KG1 (cell line): ENCODE data around the gene KANSL1.
"Not testable (repeated sequence)": the region's sequence is repeated elsewhere in the genome, so short reads cannot be mapped to it uniquely, and the experiment has no call there.

Source experiments
- DNase-seq: peaks from one replicate; lab custom pipeline; 2025; lab: John Stamatoyannopoulos, UW

Gene KANSL1

DNA sequence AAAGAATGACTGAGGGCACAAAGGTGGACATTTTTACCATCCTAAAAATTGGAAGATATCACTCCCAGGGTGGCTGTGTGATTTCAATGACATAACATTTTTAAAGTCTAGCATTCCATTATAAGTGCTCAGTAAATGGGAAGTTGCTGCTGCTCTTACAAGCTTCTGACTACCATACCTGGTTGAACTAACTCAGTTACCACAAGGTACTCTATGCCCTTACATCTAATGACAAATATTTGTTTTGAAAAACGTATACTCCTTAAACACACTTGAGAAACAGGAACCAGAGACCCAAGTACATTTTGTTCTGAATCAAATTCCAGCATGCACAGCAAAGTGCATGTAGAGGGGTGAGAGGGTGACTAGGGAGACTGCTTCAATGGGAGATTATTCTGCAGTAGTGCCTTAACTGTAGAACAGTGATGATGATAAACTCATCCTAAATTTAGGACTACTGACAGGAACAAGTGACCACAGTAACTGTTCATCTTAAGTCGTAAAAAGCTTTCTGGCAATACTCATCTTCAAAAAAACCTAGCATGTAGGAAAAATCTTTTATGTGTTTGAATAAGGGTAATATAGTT, 83.5 kb downstream of the KANSL1 start:
- DNase-seq = no peak

- DNase-seq = no peak
Observed at GRCh38 chr17:46108550-46109110, 84.6 kb downstream of the KANSL1 start.

DNA sequence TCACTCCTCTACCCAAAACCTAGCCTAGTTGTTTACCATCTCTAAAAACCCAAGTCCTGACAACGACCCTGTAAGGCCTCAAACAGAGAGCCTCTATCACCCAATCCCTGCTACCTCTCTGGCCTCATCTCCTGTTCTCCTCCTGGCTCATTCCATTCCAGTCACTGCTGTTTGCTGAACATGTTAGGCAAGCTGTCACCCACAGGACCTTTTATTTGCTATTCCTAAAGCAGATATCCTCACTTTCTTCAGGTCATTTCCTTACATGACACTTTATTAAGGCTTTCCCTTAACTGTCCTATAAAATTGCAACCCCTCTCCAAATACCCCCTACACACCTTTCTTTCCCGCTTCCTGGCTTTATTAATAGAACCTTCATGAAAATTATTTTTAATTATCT, 85.1 kb downstream of the KANSL1 start:
- no peak for DNase-seq

DNA sequence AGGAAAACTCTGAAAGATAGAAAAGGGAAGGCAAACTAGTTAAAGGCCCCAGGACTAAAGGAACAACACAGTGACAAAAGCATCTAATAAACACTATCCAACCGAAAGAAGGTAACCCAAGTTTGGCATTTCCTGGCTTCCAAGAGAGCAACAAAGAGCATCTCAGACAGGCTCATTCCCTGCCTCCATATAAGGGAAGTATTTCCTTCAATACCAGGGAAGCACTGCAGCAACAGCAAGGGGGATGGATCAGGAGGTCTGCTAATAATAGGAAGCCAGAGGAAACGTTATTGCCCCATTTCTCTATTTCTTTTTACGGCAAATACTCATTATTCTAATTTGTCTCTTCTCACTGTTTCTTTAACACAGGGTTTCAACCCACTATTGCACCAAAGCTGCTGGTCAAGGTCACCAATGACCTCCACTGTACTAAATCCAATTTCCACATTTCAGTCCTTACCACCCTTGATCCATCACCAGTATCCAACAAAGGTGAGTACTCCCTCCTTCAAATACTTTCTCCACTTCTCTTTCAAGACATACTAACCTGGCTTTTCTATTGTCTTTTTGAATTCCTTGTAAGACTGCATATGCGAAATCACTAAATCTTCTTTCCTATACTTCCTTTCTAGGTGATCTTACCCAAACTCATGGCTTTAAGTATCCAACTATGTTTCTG, 86.1 kb downstream of the KANSL1 start:
- DNase-seq = no peak

DNA sequence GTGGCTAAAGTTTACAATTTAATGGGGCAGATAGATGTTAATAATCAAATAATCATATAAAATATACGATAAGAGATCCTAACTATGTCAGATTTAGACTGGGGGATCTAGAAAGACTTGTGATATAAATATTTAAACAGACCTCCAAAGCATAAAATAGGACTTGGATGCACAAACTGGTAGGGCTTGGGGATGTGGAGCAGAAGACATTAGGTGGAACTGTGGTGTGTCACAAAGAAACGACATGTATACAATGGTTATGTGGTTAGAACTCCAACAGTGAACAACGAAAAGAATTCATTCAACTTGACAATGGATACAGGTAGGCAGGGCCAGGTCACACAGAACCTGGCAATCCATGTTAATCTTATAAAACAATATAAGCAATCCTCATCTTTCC, 90.4 kb downstream of the KANSL1 start:
- DNase-seq = not testable (repeated sequence)

DNA sequence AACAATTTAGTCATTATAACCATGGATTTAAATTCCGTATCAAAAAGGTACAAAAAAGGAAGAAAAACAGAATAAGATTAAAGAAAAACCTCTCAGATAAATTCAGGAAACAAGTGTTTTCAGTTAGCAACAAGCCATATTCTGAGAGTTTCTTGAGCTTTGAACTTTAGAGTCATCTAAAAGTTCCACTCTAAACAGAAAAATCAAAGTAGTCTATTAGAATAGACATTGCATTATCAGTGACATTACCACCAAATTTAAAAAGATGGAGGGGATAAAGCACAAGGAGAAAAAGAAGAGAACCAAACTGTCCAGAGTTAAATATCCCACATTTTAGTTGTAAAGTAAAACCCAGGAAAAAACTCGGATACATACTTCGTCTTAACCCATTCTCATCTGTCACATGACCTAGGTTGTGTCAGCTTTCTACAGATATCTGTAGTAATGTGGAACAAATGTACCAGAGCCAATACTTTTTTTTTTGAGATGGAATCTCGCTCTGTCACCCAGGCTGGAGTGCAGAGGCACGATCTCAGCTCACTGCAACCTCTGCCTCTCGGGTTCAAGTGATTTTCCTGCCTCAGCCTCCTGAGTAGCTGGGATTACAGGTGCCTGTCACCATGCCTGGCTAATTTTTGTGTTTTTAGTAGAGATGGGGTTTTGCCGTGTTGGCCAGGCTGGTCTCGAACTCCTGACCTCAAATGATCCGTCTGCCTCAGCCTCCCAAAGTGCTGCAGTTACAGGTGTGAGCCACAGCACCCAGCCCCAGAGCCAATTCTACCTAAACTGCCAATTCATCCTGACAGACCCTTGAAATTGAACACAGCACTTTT, 91.2 kb downstream of the KANSL1 start:
- not testable (repeated sequence) for DNase-seq

DNA sequence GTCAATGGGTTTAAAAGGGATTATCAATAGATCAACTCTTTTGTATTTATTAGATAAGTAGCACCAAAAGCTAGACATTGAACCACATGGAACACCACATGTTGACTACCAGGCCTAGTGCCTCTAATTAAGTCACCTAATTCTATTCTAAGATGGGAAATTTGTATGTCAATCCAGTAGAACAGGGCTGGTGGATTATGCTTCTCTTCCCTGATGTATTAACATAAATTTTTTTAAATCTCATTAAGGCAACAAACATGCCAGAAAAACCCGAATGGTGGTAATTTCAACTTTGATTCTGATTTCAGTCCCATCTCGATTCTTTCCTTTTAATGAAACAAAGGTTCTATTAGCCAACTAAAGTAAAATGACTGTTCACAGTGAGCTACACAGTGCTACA, 92.6 kb downstream of the KANSL1 start:
- no peak for DNase-seq

GRCh38 chr17:46099865-46100264, 93.4 kb downstream of the KANSL1 start:
- no peak for DNase-seq

GRCh38 chr17:46097497-46097896, 95.7 kb downstream of the KANSL1 start:
- DNase-seq = no peak

DNA sequence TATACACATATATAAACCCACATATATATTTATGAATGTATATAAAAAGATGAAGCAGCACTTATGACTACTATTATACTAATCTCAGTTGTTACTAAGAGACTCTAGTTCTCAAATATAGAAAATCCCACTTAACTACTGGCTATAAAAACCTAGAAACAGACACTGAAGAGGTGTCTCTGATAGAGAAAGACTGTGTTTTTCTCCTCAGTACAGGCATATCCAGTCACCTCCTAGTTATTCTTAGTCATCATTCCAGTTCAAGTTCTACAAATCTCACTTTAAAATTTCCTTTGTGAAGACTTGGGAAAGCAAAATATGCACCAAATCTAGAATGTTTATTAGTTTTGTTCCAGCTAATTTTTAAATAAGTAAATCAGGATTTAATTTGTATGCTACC, 100.2 kb downstream of the KANSL1 start:
- DNase-seq = no peak

GRCh38 chr17:46090871-46091270, 102.4 kb downstream of the KANSL1 start:
- DNase-seq = no peak

GRCh38 chr17:46089389-46089965, 103.8 kb downstream of the KANSL1 start:
- no peak for DNase-seq

DNA sequence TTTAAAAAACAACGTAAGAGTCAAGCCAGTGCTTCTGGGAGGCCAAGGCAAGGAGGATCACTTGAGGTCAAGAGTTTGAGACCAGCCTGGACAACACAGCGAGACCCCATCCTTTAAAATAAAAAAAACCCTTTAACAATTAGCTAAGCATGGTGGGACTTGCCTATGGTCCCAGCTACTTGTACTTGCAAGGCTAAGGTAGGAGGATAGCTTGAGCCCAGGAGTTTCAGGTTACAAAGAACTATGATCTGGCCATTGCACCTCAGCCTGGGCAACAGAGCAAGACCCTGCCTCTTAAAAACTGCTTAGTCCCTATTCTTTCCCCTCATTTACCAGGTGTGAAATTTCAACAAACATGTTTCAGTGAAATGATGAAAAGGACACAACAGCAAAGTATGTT, 104.6 kb downstream of the KANSL1 start:
- DNase-seq = no peak

DNA sequence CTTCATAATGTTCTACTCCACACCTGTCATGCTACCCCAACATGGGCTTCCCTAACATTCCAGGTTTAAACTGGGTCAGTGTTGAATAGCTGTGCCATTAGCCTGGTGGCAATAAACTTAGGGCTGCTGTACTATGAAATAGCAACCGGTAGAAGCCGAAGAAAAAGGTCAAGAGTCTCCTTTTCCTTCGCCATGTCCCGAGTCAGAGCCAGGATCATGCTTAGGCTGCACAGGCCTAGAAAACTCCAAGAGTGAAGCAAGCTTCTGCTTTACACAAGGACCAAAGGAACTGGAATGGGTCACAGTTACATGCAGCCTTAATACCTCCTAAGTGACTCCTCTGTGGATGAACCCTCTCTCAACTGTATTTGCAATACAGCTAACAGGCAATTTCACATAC, 105.4 kb downstream of the KANSL1 start:
- not testable (repeated sequence) for DNase-seq

- no peak for DNase-seq
Observed at GRCh38 chr17:46086821-46087220, 106.4 kb downstream of the KANSL1 start.

- no peak for DNase-seq
Observed at GRCh38 chr17:46085522-46085921, 107.7 kb downstream of the KANSL1 start.

DNA sequence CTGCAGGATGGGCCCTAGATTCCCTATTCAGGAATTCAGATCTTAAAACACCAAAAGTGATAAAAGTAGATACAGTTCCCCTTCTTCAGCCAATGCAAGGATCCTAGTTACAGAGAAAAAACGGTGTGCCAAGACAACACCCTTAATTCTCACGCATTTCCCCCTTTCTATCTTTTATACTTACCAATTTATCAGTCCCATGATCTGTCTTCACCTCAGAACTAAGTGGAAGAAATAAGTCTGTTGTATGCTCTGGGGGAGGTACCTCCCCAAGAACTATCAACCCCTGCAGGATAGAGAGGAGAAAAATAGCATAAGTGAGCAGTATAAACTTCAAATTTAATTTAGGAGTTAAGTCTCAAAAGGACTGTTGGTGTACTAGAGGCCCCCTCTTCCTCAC, 111.0 kb downstream of the KANSL1 start:
- DNase-seq = no peak

- no peak for DNase-seq
Observed at GRCh38 chr17:46081018-46081320, 112.3 kb downstream of the KANSL1 start.

GRCh38 chr17:46080118-46081017, 112.9 kb downstream of the KANSL1 start:
- no peak for DNase-seq

GRCh38 chr17:46078675-46079074, 114.6 kb downstream of the KANSL1 start:
- DNase-seq = no peak

GRCh38 chr17:46074540-46074939, 118.7 kb downstream of the KANSL1 start:
- no peak for DNase-seq

- no peak for DNase-seq
Observed at GRCh38 chr17:46072998-46073397, 120.2 kb downstream of the KANSL1 start.
